HG03060 (cell line): ENCODE results near the gene SCN3B.

Experiments used
- ATAC-seq: cut with Tn5 transposase; IDR thresholded peaks from one replicate; pipeline ENCODE4 v1.9.1; 2021; ENCODE audit warnings: low read depth, moderate number of reproducible peaks; ENCODE audit not compliant: unreplicated experiment

SCN3B gene

DNA sequence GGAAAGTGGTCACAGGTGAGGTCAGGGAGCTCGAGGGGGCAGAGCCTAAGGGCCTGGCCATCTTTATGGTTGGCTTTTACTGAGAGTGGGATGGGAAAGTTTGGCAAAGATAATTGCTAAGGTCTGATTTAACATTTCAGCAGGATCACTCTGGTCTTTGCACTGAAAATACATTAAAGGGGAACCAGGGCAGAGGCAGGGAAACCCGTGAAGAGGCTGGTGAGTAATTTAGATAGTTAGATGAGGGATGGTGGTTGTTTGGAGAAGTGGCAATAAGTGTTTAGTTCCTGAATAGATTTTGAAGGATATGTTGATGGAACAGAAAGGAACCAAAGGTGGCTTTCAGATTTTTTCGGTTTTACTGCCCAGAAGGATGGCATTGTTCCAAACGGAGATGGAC, 50.8 kb downstream of the SCN3B start:
- ATAC-seq: no peak

GRCh38 chr11:123601743-123602142, 52.7 kb downstream of the SCN3B start:
- no peak for ATAC-seq

- ATAC-seq: no peak
Measured at GRCh38 chr11:123601136-123601535, 53.3 kb downstream of the SCN3B start.

DNA sequence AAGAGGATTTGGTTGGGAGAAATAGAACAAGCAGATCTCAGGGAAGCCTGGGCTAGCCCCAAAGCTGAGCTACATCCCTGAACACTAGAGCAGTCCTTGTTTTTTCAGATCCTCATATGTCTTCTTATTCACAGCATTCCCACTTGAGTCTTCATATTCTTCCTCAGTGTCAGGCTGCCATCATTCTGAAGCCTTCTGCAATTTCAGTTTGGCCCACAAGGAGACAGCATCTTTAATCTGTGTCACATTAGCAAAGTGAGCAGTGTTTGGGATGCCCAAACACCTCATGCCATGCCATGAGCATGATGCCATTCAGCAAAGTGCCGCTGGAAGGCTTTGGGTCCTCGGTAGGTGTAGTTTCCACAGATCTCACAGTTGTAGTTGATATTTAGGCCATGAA, 56.6 kb downstream of the SCN3B start:
- ATAC-seq: no peak

DNA sequence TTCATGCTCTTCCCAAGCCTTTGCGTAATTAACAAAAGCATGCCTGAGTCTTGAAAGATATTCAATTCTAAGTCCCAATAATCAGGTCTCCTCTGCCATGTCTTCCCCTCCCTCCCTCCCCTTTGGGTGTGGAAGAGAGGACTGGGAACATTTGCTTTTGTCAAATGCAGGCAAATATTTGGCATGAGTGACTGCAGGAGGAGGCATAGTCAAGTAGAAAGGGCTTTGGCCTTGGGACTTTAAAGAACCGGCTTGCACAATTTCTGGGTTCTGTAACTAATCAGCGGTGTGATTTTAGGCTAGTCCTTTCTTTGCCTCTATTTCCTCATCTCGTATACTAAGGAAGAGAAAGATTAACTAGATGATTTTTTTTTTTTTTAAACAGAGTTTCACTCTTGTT, 59.5 kb downstream of the SCN3B start:
- ATAC-seq: no peak

DNA sequence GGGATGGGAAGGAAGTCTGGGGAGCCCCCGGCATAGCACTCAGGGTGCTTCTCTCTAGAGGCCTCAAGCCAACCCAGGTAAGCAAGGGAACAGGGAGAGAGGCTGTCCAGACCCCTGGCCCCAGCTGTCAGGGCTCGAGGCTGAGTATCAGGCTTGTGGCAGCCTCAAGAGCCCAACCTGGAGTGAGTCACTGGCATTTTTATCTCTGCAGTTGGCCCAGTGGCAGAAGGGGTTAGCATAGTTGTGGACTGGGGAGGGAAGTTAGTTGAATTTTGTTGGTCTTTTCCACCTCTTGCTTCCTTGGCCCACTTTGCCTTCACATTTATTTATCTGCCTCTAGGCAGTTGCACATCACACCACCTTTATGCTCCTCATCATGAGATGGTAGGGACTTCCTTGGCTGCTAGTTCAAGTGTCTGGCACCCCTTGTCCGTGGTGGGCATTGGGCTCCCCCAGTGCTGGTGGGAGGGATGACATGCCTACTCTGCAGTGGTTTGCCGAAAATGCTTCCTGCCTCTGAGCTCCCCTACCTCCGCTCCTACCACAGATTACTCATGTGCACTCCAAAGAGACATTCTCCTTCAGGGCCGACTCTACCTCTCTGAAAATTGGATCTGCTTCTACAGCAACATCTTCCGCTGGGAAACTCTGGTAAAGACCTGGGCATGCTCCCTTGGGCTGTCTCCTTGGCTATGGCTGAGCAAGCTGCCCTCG, 60.1 kb downstream of the SCN3B start:
- no peak for ATAC-seq

DNA sequence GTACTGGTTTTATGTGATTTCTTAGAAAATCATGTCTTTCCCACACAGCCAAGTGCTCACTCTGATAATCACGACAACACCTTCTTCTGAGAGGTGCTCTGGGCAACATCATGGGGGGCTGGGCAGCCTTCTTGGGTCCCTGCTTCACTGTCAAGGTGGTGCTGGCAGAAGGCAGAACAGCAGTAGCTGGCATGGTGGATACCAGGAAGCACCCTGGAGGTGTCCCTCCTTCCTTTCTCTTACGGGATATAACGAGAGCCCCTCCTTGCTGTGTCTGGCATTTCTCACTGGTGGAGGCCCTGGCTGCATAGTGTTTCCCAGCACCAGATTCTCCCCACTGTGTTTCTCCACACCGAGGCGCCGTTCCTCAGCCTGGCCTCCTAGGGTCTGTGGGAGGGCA, 60.9 kb downstream of the SCN3B start:
- no peak for ATAC-seq

- ATAC-seq: no peak
Measured at GRCh38 chr11:123590296-123590912, 64.0 kb downstream of the SCN3B start.

DNA sequence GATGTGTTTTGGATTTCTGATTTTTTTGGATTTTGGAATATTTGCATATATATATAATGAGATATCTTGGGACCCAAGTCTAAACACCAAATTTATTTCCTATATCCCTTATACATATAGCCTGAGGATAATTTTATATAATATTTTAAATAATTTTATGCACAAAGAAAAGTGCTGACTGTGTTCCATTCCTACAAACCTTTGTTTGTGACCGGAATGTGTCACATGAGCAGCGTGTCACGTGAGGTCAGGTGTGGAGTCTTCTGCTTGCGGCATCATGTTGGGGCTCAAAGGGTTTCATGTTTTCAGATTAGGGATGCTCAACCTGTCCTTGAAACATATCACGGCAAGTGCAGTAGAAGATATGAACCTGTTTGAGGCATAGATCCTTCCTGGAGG, 65.6 kb downstream of the SCN3B start:
- ATAC-seq: no peak

DNA sequence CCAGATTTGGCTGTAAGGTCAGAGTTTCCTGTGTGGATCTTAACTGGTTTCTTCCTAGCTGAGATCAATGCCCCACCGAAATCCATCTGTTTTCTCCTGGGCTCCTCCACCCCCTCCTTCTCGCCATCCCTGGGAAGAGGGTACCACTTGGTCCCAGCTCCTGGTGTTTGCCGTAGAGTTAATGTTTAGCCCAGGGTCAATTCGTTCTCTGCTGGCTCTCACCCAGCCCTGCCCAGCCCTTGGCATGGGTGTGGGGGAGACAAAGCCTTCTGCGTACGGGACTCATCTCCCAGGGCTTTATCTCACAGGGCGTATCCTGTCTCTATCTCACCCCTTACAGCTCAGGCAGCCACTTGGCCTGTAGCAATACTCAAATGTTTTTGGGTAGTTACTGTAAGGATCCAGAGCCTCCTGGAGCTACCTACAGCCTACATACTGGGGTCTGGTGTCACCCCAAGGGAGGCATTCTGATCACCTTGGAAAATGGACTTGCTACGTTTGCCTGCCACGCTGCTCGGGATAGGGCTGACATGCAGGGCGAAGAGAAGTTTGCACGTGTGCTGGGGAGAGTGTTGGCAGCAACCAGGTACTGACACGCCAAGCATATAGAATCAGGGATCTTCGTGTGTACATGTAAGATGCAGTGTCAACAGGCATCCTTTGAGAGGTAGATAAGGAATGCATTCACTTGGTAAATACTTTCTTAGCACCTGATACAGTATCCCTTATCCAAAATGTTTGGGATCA, 66.1 kb downstream of the SCN3B start:
- no peak for ATAC-seq

- no peak for ATAC-seq
Measured at GRCh38 chr11:123587559-123587958, 66.9 kb downstream of the SCN3B start.

DNA sequence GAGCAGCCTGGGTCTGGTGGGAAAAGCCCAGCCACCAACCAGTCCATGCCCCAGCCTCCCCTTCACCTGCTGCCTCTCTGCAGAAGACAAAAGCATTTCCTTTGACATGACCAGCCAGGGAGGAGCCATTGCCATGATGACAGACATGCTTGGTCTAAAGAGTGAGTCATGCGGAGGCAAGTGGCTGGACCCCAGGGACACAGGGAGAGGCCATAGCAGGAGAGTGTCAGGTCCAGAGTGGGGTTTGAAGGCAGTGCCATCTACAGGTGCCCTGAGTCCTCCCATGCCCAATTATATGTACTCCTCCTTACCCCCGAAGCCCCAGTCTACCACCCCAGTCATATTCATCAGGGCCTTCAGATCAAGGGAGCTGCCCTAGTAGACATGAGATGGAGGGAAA, 67.4 kb downstream of the SCN3B start:
- ATAC-seq: no peak

- no peak for ATAC-seq
Measured at GRCh38 chr11:123586568-123586967, 67.9 kb downstream of the SCN3B start.

DNA sequence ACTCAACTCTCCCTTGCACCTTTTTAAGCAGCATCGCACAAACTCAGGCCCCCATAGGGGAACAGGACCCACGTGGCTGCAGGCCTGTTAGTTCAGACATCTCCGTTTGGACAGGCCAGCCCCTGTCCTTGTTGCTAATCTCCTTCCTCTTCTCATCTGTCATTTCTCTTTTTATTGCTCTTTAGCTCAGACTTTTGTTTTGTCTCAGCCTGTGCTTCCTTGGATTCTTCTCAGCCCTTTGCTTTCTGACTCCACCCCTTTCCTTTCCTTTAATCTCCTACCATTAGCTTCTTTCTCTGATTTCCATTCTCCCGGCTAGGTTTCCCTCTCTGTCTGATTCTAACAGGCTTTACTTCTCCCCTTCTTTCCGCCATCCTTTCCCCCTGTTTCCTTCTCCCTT, 68.7 kb downstream of the SCN3B start:
- no peak for ATAC-seq

DNA sequence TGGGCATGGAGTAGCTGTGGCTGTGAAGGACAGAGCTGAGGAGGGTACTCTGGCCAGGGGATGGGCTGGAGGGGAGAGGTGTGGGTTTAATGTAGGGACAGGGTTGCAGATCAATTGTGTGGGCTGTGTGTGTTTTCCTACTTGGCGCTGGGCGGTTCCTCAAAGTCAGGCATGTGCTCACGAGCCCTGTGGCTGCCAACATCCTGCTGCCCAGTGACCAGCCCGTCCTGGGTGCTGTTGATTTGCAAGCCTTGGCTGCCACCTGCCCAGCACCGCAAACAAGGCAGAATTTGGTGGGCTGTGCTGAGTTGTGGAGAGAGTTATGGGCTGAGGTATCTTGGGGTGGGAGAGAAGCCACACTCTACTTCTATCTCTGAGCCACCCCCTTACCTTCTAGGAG, 69.2 kb downstream of the SCN3B start:
- no peak for ATAC-seq

DNA sequence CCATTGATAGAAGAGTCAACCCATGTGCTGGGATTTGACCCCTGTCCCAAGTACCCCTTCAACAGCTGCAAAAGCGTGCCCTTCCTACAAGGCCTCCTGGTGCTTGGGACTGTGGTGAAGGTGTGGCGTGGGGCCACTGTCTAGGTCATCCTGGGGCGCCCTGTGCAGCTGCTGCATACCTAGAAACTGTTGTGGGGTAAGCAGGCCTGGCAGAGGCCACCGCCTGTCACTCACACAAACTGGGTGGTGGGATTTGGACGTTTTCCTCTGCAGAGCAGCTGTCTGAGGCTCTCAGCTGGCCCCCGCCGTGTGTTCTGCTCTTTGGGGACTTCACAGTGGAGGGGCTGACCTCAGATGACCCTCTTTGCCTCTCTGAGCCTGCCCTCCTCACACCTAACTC, 69.7 kb downstream of the SCN3B start:
- no peak for ATAC-seq

DNA sequence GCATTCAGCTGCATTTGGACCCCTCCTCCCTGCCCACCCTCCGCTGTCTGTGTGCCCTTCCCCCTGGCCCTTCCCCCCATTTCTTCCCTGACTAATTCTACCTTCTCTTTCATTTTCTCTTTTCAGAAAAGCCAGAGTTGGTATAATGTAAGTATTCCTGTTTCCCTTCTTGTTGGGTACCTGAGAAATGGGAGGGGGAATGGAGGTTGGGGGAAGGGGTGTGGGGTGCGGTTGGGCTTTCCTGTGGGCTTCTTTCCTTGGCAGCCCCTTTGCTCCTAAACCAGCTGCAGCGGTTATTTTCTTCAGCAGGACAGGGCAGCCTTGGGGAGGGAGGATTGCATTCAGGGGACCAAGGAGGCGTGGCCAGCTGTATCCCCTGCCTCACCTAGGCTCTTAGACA, 70.2 kb downstream of the SCN3B start:
- ATAC-seq: no peak

DNA sequence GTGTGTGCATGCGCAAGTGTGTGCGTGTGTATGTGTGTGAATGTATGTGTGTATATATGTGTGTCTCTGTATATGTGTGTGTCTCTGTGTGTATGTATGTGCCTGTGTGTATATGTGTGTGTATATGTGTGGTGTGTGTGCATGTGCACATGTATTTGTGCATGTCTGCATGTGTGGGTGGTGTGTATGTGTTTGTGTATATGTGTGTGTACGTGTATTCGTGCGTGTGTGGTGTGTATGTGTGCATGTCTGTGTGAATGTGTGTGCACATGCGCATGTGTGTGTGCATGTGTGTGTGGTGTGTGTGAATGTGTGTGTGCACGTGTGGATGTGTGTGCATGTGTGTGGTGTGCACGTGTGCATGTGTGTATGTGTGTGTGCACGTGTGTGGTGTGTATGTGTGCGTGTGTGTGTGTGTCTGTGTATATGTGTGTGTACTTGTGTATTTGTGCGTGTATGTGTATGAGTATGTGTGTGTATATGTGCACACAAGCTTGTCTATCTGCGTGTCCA, 71.4 kb downstream of the SCN3B start:
- ATAC-seq: no peak

- no peak for ATAC-seq
Measured at GRCh38 chr11:123581651-123582399, 72.6 kb downstream of the SCN3B start.

GRCh38 chr11:123580557-123581275, 73.7 kb downstream of the SCN3B start:
- peak; percentile 88 for ATAC-seq
